Body of pancreas (tissue), 4 donors: Measurements from ENCODE around the gene BSX. TPM values are rescaled to one million over a fixed set of nuclear protein-coding genes. Genes with fewer than 3 reads are reported as not detected.

Experiments
- ATAC-seq: fragments of 150-250 bp; one replicate; pipeline ENCODE4 v1.9.1; 2016
- DNase-seq, 4 donors: peaks; one replicate each; pipeline ENCODE4 v3.0.0-alpha.2; 2019
- H3K27ac ChIP-seq, 4 donors: fragments of 200-600 bp; sonication (generic); 1 replicate in 3 of 4; 2 replicates in 1 of 4; pipeline versions ENCODE4 v1.5.1 to v1.6.1; 2016 to 2019; ENCODE audit warnings: mild to moderate bottlenecking in 1 of 4, mixed read lengths in 1 of 4, moderate library complexity in 1 of 4
- H3K27me3 ChIP-seq, 2 donors: fragments of 200-600 bp; sonication (generic); one replicate each; pipeline ENCODE4 v1.6.0; 2016; ENCODE audit warnings: mild to moderate bottlenecking in 1 of 2
- H3K36me3 ChIP-seq, 2 donors: fragments of 200-600 bp; sonication (generic); replicated peaks in 1 of 2; 2 replicates each; pipeline ENCODE4 v1.5.1; 2016; ENCODE audit warnings: low read depth in 2 of 2; ENCODE audit not compliant: insufficient read depth in 1 of 2
- H3K4me1 ChIP-seq: fragments of 200-600 bp; sonication (generic); one replicate; pipeline ENCODE4 v1.6.0; 2016
- H3K4me3 ChIP-seq, 2 donors: fragments of 200-600 bp; sonication (generic); 1 replicate in 1 of 2; 2 replicates in 1 of 2; pipeline ENCODE4 v1.5.1; 2016 to 2019
- H3K9me3 ChIP-seq, 3 donors: fragments of 200-600 bp; sonication (generic); 1 replicate in 2 of 3; 2 replicates in 1 of 3; pipeline ENCODE4 v1.5.1; 2016
- CTCF ChIP-seq, 7 experiments: fragments of 450-650 bp in 4 of 7; fragments of 200-600 bp in 3 of 7; sonication (generic) in 3 of 7; IDR thresholded peaks; one replicate each; pipeline ENCODE4 v1.5.1; 2016 to 2019; ENCODE audit warnings: antibody characterized with exemption in 7 of 7
- POLR2A ChIP-seq, 3 donors: fragments of 450-650 bp; IDR thresholded peaks; one replicate each; pipeline ENCODE4 v1.6.1; 2016; ENCODE audit warnings: antibody characterized with exemption in 3 of 3, mild to moderate bottlenecking in 2 of 3
- WGBS, 2 donors: methylation state at CpG; one replicate each; pipeline ENCODE4 v1.1.5; 2017; 5-methylcytosine and 5-hydroxymethylcytosine counted together
- intact Hi-C: fragments of 100-400 bp; cut with DNase I; formaldehyde crosslinking; loops from one replicate; pipeline ENCODE4 v1.15.1; 2023
- total RNA-seq, 2 donors: library from RNA; depleted of rRNA; stranded (reverse); fragments of >200 nt; gene quantifications; one replicate each; pipeline ENCODE4 v1.1.0, GENCODE V29; 2016

Gene BSX
- total RNA-seq, 2 donors from 2014 or later: not detected

- TF ChIP-seq POLR2A (IDR thresholded peaks at IDR 0.05) (no peak), CTCF (IDR thresholded peaks at IDR 0.05) (no peak)
- no peak overlapping the region for H3K4me3 ChIP-seq
- no peaks in the 10 kb centered on the region for H3K9me3 ChIP-seq
- 50 to 53% methylated on average over 4 of the region's 4 CpGs for WGBS, 2 donors
- no peak overlapping the region for H3K27ac ChIP-seq
- DNase-seq (no peak), ATAC-seq (no peak)
- no peaks in the 10 kb centered on the region for H3K4me1 ChIP-seq
- no peaks in the 10 kb centered on the region for H3K27me3 ChIP-seq
- intact Hi-C loops: no loop called here
- H3K36me3 ChIP-seq: no peaks in the 10 kb centered on the region
Measured at GRCh38 chr11:123011510-123011909, 29.9 kb upstream of the BSX start.

- ATAC-seq: no peak
- no peaks in the 10 kb centered on the region for H3K36me3 ChIP-seq
- 74 to 84% methylated on average over 5 of the region's 5 CpGs for WGBS, 2 donors
- no peak for DNase-seq
- no peaks in the 10 kb centered on the region for H3K9me3 ChIP-seq
- TF ChIP-seq POLR2A (IDR thresholded peaks at IDR 0.05): no peak
- TF ChIP-seq CTCF (IDR thresholded peaks at IDR 0.05): no peak
- intact Hi-C loops: no loop called here
- H3K27ac ChIP-seq: no peak overlapping the region
- no peak overlapping the region for H3K4me3 ChIP-seq
- no peaks in the 10 kb centered on the region for H3K27me3 ChIP-seq
- H3K4me1 ChIP-seq: no peaks in the 10 kb centered on the region
Measured at GRCh38 chr11:123006860-123007542, 25.4 kb upstream of the BSX start.

- TF ChIP-seq POLR2A (IDR thresholded peaks at IDR 0.05) (no peak), CTCF (IDR thresholded peaks at IDR 0.05) (no peak)
- no peaks in the 10 kb centered on the region for H3K9me3 ChIP-seq
- intact Hi-C loops: no loop called here
- no peak overlapping the region for H3K4me3 ChIP-seq
- ATAC-seq: no peak
- H3K36me3 ChIP-seq: no peaks in the 10 kb centered on the region
- WGBS, 2 donors: 86% methylated on average over 5 of the region's 5 CpGs
- no peaks in the 10 kb centered on the region for H3K4me1 ChIP-seq
- DNase-seq: no peak
- H3K27ac ChIP-seq: no peak overlapping the region
- H3K27me3 ChIP-seq: no peaks in the 10 kb centered on the region
Measured at GRCh38 chr11:123000721-123001120, 19.1 kb upstream of the BSX start.

- no peak for DNase-seq
- Histone ChIP-seq H3K4me3 (no peak overlapping the region), H3K27ac (no peak overlapping the region), H3K9me3 (no peaks in the 10 kb centered on the region), H3K4me1 (no peaks in the 10 kb centered on the region), H3K36me3 (no peaks in the 10 kb centered on the region), H3K27me3 (no peaks in the 10 kb centered on the region)
- intact Hi-C loops: no loop called here
- 30 to 44% methylated on average over 14 of the region's 14 CpGs for WGBS, 2 donors
- ATAC-seq: no peak
- TF ChIP-seq POLR2A (IDR thresholded peaks at IDR 0.05) (no peak), CTCF (IDR thresholded peaks at IDR 0.05) (no peak)
Measured at GRCh38 chr11:122998727-122999366, 17.2 kb upstream of the BSX start.

- WGBS, 2 donors: 2 to 24% methylated on average over 3 of the region's 3 CpGs
Measured at GRCh38 chr11:122995526-122995925, 13.9 kb upstream of the BSX start.

More at GRCh38 chr11:122995526-122995925, 13.9 kb upstream of the BSX start:
- DNase-seq: no peak
- TF ChIP-seq POLR2A (IDR thresholded peaks at IDR 0.05) (no peak), CTCF (IDR thresholded peaks at IDR 0.05) (no peak)
- Histone ChIP-seq H3K36me3 (no peaks in the 10 kb centered on the region), H3K27ac (no peak overlapping the region), H3K27me3 (no peaks in the 10 kb centered on the region), H3K4me1 (no peaks in the 10 kb centered on the region), H3K4me3 (no peak overlapping the region), H3K9me3 (no peaks in the 10 kb centered on the region)
- intact Hi-C loops: no loop called here
- ATAC-seq: no peak
